ENCODE results near the gene NPHP1. TPM values are rescaled to one million over a fixed set of nuclear protein-coding genes. Genes with fewer than 3 reads are reported as not detected.

The NPHP1 gene
- total and polyA plus RNA-seq, 2 donors (not counting 3 experiments of a cell fraction or from before 2014, with no cell fraction given): 2.3 to 5.9 TPM

DNA sequence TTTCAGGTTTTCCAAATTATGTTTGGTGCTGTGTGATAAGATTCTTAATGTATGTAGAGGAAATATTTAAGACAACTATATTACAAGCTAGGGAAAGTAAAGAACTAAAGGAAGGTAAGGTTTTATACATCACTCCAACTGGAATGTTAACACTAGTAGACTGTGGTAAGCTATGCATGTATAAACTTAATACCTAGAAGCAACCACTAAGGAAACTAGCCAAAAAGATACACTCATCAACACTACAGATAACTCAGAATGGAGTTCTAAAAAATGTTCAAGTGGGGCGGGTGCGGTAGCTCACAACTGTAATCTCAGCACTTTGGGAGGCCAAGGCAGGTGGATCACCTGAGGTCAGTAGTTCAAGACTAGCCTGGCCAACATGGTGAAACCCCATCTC is 51.4 kb downstream of the NPHP1 start:
- dilution Hi-C loops (cut with MboI; ENCODE audit: extremely low pct_ligation_motif_present, low sequenced_read_pairs): no loop called here
- ChIA-PET CTCF (interaction anchor here (1.4 kb wide), 1 partner anchor 38 kb away, joined by 6 read pairs; the partner anchor contains the start of gene MALL), POLR2A (no interaction called here)
- BruUV-seq (replicated peaks): no TSS peak
- peak overlapping the region; percentile 87 for H3K27ac ChIP-seq (ENCODE audit: insufficient read depth, low read depth, low read length)
- H3K9me3 ChIP-seq (replicated peaks; ENCODE audit: control insufficient read depth, insufficient read depth, low read length): peaks cover 2% of the 10 kb centered on the region
- no peaks in the 10 kb centered on the region for H3K9me1 ChIP-seq (replicated peaks; ENCODE audit: control insufficient read depth, extremely low read depth, insufficient read depth, low read length)
- H3K27me3 ChIP-seq (ENCODE audit: control insufficient read depth in 2 of 2, insufficient read depth in 2 of 2, low read length in 2 of 2): no peaks in the 10 kb centered on the region
- peak overlapping the region; percentile 86 for H3K4me2 ChIP-seq (ENCODE audit: insufficient read depth, low read length)
- FAIRE-seq (no peak), DNase-seq (ENCODE audit: low read depth, low spot score) (no peak)
- H3K9ac ChIP-seq (replicated peaks; ENCODE audit: extremely low read depth, insufficient read depth, low read length): peak overlapping the region; percentile 73
- TF ChIP-seq MYC (IDR thresholded peaks at IDR 0.05; ENCODE audit: low read depth, low read length) (no peak), EZH2 (IDR thresholded peaks at IDR 0.05; ENCODE audit: borderline replicate concordance, low read depth, low read length, severe bottlenecking) (no peak), POLR2A (IDR thresholded peaks at IDR 0.05; ENCODE audit: low read depth, low read length) (no peak), POLR2AphosphoS5 (IDR thresholded peaks at IDR 0.05; ENCODE audit: insufficient read depth, low read depth, low read length) (no peak), JUN (IDR thresholded peaks at IDR 0.05; ENCODE audit: borderline replicate concordance, insufficient read depth, insufficient read length, low read depth) (no peak), GATA2 (IDR thresholded peaks at IDR 0.05; ENCODE audit: insufficient read depth, insufficient read length, low read depth, low read length) (no peak)
- TF ChIP-seq, protein P1, sequence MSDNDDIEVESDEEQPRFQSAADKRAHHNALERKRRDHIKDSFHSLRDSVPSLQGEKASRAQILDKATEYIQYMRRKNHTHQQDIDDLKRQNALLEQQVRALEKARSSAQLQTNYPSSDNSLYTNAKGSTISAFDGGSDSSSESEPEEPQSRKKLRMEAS (IDR thresholded peaks at IDR 0.05; ENCODE audit: insufficient read depth, insufficient read length): no peak
- no peak overlapping the region for H3K4me3 ChIP-seq (replicated peaks in 1 of 3; ENCODE audit: insufficient read depth in 1 of 3, low read depth in 1 of 3, low read length in 3 of 3)
- intact Hi-C loops (cut with micrococcal nuclease): no loop called here
- H2AFZ ChIP-seq (ENCODE audit: low read depth, low read length): no peak overlapping the region
- H4K20me1 ChIP-seq (replicated peaks; ENCODE audit: control insufficient read depth, extremely low read depth, insufficient read depth, low read length): no peaks in the 10 kb centered on the region
- no peaks in the 10 kb centered on the region for H3K79me2 ChIP-seq (ENCODE audit: control insufficient read depth, insufficient read depth, low read length)
- peaks cover 57% of the 10 kb centered on the region for H3K4me1 ChIP-seq (ENCODE audit: control insufficient read depth, extremely low read depth, insufficient read depth, low read length)
- no peaks in the 10 kb centered on the region for H3K36me3 ChIP-seq (ENCODE audit: control insufficient read depth in 2 of 2, extremely low read depth in 1 of 2, insufficient read depth in 2 of 2, low read length in 2 of 2)

DNA sequence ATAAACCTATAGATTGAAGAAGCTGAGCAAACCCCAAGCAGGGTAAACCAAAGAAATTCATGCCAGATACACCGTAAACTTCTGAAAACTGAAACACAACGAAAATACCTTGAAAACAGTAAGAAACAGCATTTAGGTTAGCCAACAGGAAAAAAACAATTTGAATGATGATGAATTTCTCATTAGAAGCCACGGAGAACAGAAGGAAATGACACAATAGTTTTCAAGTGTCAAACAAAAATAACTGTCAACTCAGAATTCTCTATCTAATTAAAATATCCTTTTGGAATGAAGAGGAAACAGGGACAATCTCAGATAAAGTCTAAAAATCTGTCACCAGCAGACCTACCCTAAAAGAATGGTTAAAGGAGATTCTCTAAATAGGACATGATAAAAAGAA is 51.9 kb downstream of the NPHP1 start:
- dilution Hi-C loops (cut with MboI; ENCODE audit: extremely low pct_ligation_motif_present, low sequenced_read_pairs): no loop called here
- TF ChIP-seq GATA2 (IDR thresholded peaks at IDR 0.05; ENCODE audit: insufficient read depth, insufficient read length, low read depth, low read length) (peak; percentile 51), FOS (IDR thresholded peaks at IDR 0.05; ENCODE audit: borderline replicate concordance, insufficient read depth, low read length) (peak; percentile 20), EZH2 (IDR thresholded peaks at IDR 0.05; ENCODE audit: borderline replicate concordance, low read depth, low read length, severe bottlenecking) (no peak), MYC (IDR thresholded peaks at IDR 0.05; ENCODE audit: low read depth, low read length) (no peak), POLR2AphosphoS5 (IDR thresholded peaks at IDR 0.05; ENCODE audit: insufficient read depth, low read depth, low read length) (peak; percentile 13), POLR2A (IDR thresholded peaks at IDR 0.05; ENCODE audit: low read depth, low read length) (no peak), JUN (IDR thresholded peaks at IDR 0.05; ENCODE audit: borderline replicate concordance, insufficient read depth, insufficient read length, low read depth) (peak; percentile 35)
- TF ChIP-seq, protein P2, sequence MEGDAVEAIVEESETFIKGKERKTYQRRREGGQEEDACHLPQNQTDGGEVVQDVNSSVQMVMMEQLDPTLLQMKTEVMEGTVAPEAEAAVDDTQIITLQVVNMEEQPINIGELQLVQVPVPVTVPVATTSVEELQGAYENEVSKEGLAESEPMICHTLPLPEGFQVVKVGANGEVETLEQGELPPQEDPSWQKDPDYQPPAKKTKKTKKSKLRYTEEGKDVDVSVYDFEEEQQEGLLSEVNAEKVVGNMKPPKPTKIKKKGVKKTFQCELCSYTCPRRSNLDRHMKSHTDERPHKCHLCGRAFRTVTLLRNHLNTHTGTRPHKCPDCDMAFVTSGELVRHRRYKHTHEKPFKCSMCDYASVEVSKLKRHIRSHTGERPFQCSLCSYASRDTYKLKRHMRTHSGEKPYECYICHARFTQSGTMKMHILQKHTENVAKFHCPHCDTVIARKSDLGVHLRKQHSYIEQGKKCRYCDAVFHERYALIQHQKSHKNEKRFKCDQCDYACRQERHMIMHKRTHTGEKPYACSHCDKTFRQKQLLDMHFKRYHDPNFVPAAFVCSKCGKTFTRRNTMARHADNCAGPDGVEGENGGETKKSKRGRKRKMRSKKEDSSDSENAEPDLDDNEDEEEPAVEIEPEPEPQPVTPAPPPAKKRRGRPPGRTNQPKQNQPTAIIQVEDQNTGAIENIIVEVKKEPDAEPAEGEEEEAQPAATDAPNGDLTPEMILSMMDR (IDR thresholded peaks at IDR 0.05; ENCODE audit: extremely low read depth in 1 of 2, insufficient read depth in 1 of 2, low read depth in 1 of 2, low read length in 2 of 2): no peak
- TF ChIP-seq, protein P1 (IDR thresholded peaks at IDR 0.05; ENCODE audit: insufficient read depth, insufficient read length): no peak
- Histone ChIP-seq H3K9me3 (replicated peaks; ENCODE audit: control insufficient read depth, insufficient read depth, low read length) (peaks cover 2% of the 10 kb centered on the region), H4K20me1 (replicated peaks; ENCODE audit: control insufficient read depth, extremely low read depth, insufficient read depth, low read length) (no peaks in the 10 kb centered on the region), H3K9me1 (replicated peaks; ENCODE audit: control insufficient read depth, extremely low read depth, insufficient read depth, low read length) (no peaks in the 10 kb centered on the region), H3K4me3 (replicated peaks in 1 of 3; ENCODE audit: insufficient read depth in 1 of 3, low read depth in 1 of 3, low read length in 3 of 3) (peak overlapping the region in 1 of 3 experiments; percentile 15), H3K36me3 (ENCODE audit: control insufficient read depth in 2 of 2, extremely low read depth in 1 of 2, insufficient read depth in 2 of 2, low read length in 2 of 2) (no peaks in the 10 kb centered on the region), H3K79me2 (ENCODE audit: control insufficient read depth, insufficient read depth, low read length) (no peaks in the 10 kb centered on the region), H3K27ac (ENCODE audit: insufficient read depth, low read depth, low read length) (peak overlapping the region; percentile 87), H3K4me2 (ENCODE audit: insufficient read depth, low read length) (peak overlapping the region; percentile 86), H2AFZ (ENCODE audit: low read depth, low read length) (peak overlapping the region; percentile 50), H3K9ac (replicated peaks; ENCODE audit: extremely low read depth, insufficient read depth, low read length) (peak overlapping the region; percentile 73), H3K27me3 (ENCODE audit: control insufficient read depth in 2 of 2, insufficient read depth in 2 of 2, low read length in 2 of 2) (no peaks in the 10 kb centered on the region), H3K4me1 (ENCODE audit: control insufficient read depth, extremely low read depth, insufficient read depth, low read length) (peaks cover 57% of the 10 kb centered on the region)
- CTCF ChIA-PET: interaction anchor here (1.4 kb wide), 1 partner anchor 37 kb away, joined by 6 read pairs; the partner anchor contains the start of gene MALL
- intact Hi-C loops (cut with micrococcal nuclease): no loop called here
- FAIRE-seq (no peak), DNase-seq (ENCODE audit: low read depth, low spot score) (peak; percentile 58)
- POLR2A ChIA-PET: no interaction called here
- BruUV-seq (replicated peaks): no TSS peak
